ENCODE results near the gene MEAK7. TPM values are rescaled to one million over a fixed set of nuclear protein-coding genes. Genes with fewer than 3 reads are reported as not detected.

MEAK7 gene
- total RNA-seq, 4 donors from 2014 or later = 9.2 to 15.9 (median 14.3) TPM

DNA sequence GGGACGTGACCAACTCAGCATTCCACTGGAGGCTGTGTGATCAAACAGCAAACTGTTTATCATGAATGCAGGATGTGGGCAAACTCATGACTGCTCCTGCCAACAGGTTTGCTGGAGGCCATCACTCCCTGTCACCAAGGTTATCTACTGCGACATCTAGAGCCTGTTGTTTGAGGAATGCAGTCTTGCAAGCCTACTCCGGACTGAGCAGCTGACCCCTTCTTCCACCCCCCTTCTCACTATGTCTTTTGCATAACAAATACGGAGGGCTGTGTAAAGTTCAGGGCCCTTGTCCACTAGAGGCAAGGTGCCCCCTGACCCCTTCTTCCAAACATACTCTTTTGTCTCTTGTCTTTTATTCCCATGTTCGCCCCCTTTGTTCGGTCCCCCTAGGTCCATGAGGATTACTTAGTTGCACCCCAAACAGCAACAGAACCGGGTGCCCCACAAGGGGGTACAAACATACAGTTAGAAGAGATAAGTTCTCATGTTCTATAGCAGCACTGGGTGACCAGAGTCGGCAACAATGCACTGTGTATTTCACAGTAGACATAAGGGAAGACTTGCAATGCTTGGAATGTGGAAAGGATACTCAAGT lies 28.7 kb downstream of the MEAK7 start:
- H3K27ac ChIP-seq = no peak overlapping the region
- TF ChIP-seq, protein P1, sequence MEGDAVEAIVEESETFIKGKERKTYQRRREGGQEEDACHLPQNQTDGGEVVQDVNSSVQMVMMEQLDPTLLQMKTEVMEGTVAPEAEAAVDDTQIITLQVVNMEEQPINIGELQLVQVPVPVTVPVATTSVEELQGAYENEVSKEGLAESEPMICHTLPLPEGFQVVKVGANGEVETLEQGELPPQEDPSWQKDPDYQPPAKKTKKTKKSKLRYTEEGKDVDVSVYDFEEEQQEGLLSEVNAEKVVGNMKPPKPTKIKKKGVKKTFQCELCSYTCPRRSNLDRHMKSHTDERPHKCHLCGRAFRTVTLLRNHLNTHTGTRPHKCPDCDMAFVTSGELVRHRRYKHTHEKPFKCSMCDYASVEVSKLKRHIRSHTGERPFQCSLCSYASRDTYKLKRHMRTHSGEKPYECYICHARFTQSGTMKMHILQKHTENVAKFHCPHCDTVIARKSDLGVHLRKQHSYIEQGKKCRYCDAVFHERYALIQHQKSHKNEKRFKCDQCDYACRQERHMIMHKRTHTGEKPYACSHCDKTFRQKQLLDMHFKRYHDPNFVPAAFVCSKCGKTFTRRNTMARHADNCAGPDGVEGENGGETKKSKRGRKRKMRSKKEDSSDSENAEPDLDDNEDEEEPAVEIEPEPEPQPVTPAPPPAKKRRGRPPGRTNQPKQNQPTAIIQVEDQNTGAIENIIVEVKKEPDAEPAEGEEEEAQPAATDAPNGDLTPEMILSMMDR (IDR thresholded peaks at IDR 0.05) = no peak
- no peak for TF ChIP-seq POLR2A (IDR thresholded peaks at IDR 0.05)
- no peak for TF ChIP-seq EP300 (IDR thresholded peaks at IDR 0.05)
- no peaks in the 10 kb centered on the region for H3K4me1 ChIP-seq
- no peaks in the 10 kb centered on the region for H3K9me3 ChIP-seq
- no peak overlapping the region for H3K4me3 ChIP-seq
- 65 to 71% methylated on average over 8 of the region's 8 CpGs for WGBS, 2 donors
- DNase-seq (ENCODE audit: low spot score in 2 of 2) = no peak
- no peaks in the 10 kb centered on the region for H3K27me3 ChIP-seq
- peaks cover 0 to 54% (median 0%) of the 10 kb centered on the region in 3 donors for H3K36me3 ChIP-seq

GRCh38 chr16:84471966-84472365 lies 32.5 kb downstream of the MEAK7 start:
- 90 to 96% methylated on average over 4 of the region's 4 CpGs for WGBS, 2 donors

DNA sequence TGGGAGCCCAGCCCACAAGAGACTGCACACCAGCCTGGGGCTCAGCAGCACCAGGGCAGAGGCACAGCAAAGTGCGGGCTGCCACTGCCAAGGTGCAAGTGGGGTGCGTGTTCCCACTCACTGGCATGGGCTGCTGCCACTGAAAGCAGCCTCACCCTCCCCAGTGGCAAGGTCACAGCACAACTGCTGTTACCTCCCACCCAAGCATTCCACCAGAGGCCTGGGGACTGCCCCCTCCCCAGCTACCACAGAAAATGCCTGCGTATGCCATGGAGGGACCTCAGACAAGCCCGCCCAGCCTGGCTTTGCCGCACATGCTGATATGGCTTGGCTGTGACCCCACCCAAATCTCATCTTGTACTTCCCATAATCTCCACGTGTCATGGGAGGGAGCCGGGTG lies 33.1 kb downstream of the MEAK7 start:
- DNase-seq (ENCODE audit: low spot score in 2 of 2) = no peak
- WGBS, 2 donors = 92 to 95% methylated on average over 7 of the region's 7 CpGs
- H3K36me3 ChIP-seq = peaks cover 0 to 42% (median 3%) of the 10 kb centered on the region in 3 donors
- no peak for TF ChIP-seq EP300 (IDR thresholded peaks at IDR 0.05)
- TF ChIP-seq POLR2A (IDR thresholded peaks at IDR 0.05) = no peak
- TF ChIP-seq, protein P1 (IDR thresholded peaks at IDR 0.05) = no peak
- H3K4me3 ChIP-seq = no peak overlapping the region
- H3K27me3 ChIP-seq = no peaks in the 10 kb centered on the region
- peaks cover 0 to 17% (median 0%) of the 10 kb centered on the region in 4 donors for H3K9me3 ChIP-seq
- H3K27ac ChIP-seq = no peak overlapping the region
- no peaks in the 10 kb centered on the region for H3K4me1 ChIP-seq

More at GRCh38 chr16:84471966-84472365, 32.5 kb downstream of the MEAK7 start:
- no peak overlapping the region for H3K4me3 ChIP-seq
- H3K4me1 ChIP-seq = no peaks in the 10 kb centered on the region
- peaks cover 0 to 42% (median 3%) of the 10 kb centered on the region in 3 donors for H3K36me3 ChIP-seq
- peaks cover 0 to 10% (median 0%) of the 10 kb centered on the region in 4 donors for H3K9me3 ChIP-seq
- H3K27ac ChIP-seq = no peak overlapping the region
- TF ChIP-seq POLR2A (IDR thresholded peaks at IDR 0.05) (no peak), EP300 (IDR thresholded peaks at IDR 0.05) (no peak)
- TF ChIP-seq, protein P1 (IDR thresholded peaks at IDR 0.05) = no peak
- no peaks in the 10 kb centered on the region for H3K27me3 ChIP-seq
- no peak for DNase-seq (ENCODE audit: low spot score in 2 of 2)

GRCh38 chr16:84467709-84468108 lies 36.8 kb downstream of the MEAK7 start:
- Histone ChIP-seq H3K36me3 (peaks cover 0 to 55% (median 3%) of the 10 kb centered on the region in 3 donors), H3K9me3 (peaks cover 0 to 18% (median 0%) of the 10 kb centered on the region in 4 donors), H3K4me3 (no peak overlapping the region), H3K4me1 (no peaks in the 10 kb centered on the region), H3K27me3 (no peaks in the 10 kb centered on the region), H3K27ac (no peak overlapping the region)
- no peak for DNase-seq (ENCODE audit: low spot score in 2 of 2)
- TF ChIP-seq EP300 (IDR thresholded peaks at IDR 0.05) = no peak
- TF ChIP-seq, protein P1 (IDR thresholded peaks at IDR 0.05) = no peak
- no peak for TF ChIP-seq POLR2A (IDR thresholded peaks at IDR 0.05)

GRCh38 chr16:84467256-84467655 lies 37.2 kb downstream of the MEAK7 start:
- DNase-seq (ENCODE audit: low spot score in 2 of 2) = no peak
- no peaks in the 10 kb centered on the region for H3K27me3 ChIP-seq
- H3K9me3 ChIP-seq = peaks cover 0 to 18% (median 0%) of the 10 kb centered on the region in 4 donors
- no peaks in the 10 kb centered on the region for H3K4me1 ChIP-seq
- TF ChIP-seq POLR2A (IDR thresholded peaks at IDR 0.05) = no peak
- no peak overlapping the region for H3K27ac ChIP-seq
- H3K36me3 ChIP-seq = peaks cover 0 to 60% (median 3%) of the 10 kb centered on the region in 3 donors
- WGBS, 2 donors = 100% methylated on average over 1 of the region's 1 CpG
- H3K4me3 ChIP-seq = no peak overlapping the region
